Pancreas (tissue), 10 donors: ENCODE data around the gene TMPRSS2. TPM values are rescaled to one million over a fixed set of nuclear protein-coding genes. Genes with fewer than 3 reads are reported as not detected.

Experiments
- ATAC-seq, 4 donors: fragments of 200-7000 bp; cut with Tn5 transposase; one replicate each; pipeline versions ENCODE4 v1.8.0 to v1.9.1; 2020; ENCODE audit warnings: mild to moderate bottlenecking in 4 of 4, moderate library complexity in 4 of 4
- DNase-seq, 6 donors: peaks; one replicate each; pipeline ENCODE4 v3.0.0-alpha.2; 2020
- FAIRE-seq: peaks from 2 replicates; lab custom pipeline; 2012; peaks lifted over from hg19 to GRCh38; lab: Jason Lieb, UNC
- H3K27ac ChIP-seq, 4 donors: fragments of 200-600 bp; sonication (generic); 1 replicate in 3 of 4; 2 replicates in 1 of 4; pipeline versions ENCODE4 v1.5.0 to v1.8.0; 2020
- H3K27me3 ChIP-seq, 4 donors: fragments of 200-600 bp; one replicate each; pipeline ENCODE4 v1.8.0; 2021
- H3K36me3 ChIP-seq, 3 donors: fragments of 200-600 bp; sonication (generic) in 1 of 3; one replicate each; pipeline versions ENCODE4 v1.5.0 to v1.8.0; 2020 to 2021
- H3K4me1 ChIP-seq, 3 donors: fragments of 200-600 bp; one replicate each; pipeline ENCODE4 v1.8.0; 2021
- H3K4me3 ChIP-seq, 4 donors: fragments of 200-600 bp; sonication (generic) in 2 of 4; one replicate each; pipeline versions ENCODE4 v1.5.0 to v1.8.0; 2020 to 2021
- H3K9me3 ChIP-seq, 4 donors: fragments of 200-600 bp; one replicate each; pipeline ENCODE4 v1.8.0; 2021
- CTCF ChIP-seq, 4 donors: fragments of 200-600 bp; sonication (generic) in 3 of 4; IDR thresholded peaks; one replicate each; pipeline versions ENCODE4 v1.5.0 to v1.8.0; 2021; ENCODE audit warnings: antibody characterized with exemption in 4 of 4
- WGBS, 2 donors: extraction: QIAGEN DNeasy Blood & Tissue Kit; methylation state at CpG; one replicate each; pipeline ENCODE4 v1.1.7; 2013; 5-methylcytosine and 5-hydroxymethylcytosine counted together
- intact Hi-C, 3 donors: fragments of 100-400 bp; cut with DNase I; formaldehyde crosslinking; loops; one replicate each; pipeline versions ENCODE4 v1.11.1 to v1.14.2; 2022
- polyA plus RNA-seq, 2 donors: library from polyadenylated mRNA; stranded (reverse); fragments of 200-250 nt; gene quantifications; one replicate each; pipeline ENCODE4 v1.2.3, GENCODE V29; 2013
- total RNA-seq, 6 donors: library from RNA; stranded (reverse); fragmentation: NEBNext Ultra II Directional in 4 of 6; extraction: Animal tissue kit (Norgen Biotek cat#: 25700) in 4 of 6; gene quantifications; one replicate each; pipeline versions ENCODE4 v1.2.1 to v1.2.4, GENCODE V29; 2021 to 2023
- donor health status: healthy with polysubstance abuse.
- donor health status: DM: no; HTN: no; CAD: no; lungs with moderate emphysema.
- donor health status: DM: no; HTN: no; CAD: no.
- donor health status: control.
- donor health status: control.
- donor health status: Bipolar disorder and iron deficiency.
- donor health status: DM: yes; HTN: yes; CAD: no.
- donor health status: DM: no; HTN: no; CAD: no.
- donor health status: DM: no; HTN: no; CAD: no.
- donor health status: DM: yes; HTN: yes; CAD: no.

TMPRSS2 gene
- total and polyA plus RNA-seq, 8 donors = 42.2 to 88.8 (median 69.6) TPM

- ATAC-seq = peak in 1 of 4 donors; percentile 10
- H3K9me3 ChIP-seq = no peaks in the 10 kb centered on the region
- H3K27ac ChIP-seq = no peak overlapping the region
- no peak for FAIRE-seq
- peaks cover 0 to 12% (median 5%) of the 10 kb centered on the region in 3 donors for H3K36me3 ChIP-seq
- peak in 1 of 6 donors; percentile 43 for DNase-seq
- no peak overlapping the region for H3K4me3 ChIP-seq
- intact Hi-C loops = loop anchor here in 2 of 3 donors (5.0 to 10.0 kb wide), 3 partner anchors 95 to 178 kb away; partner anchors contain the start of gene MX2 (in 1 of the 2)
- no peaks in the 10 kb centered on the region for H3K27me3 ChIP-seq
- H3K4me1 ChIP-seq = no peaks in the 10 kb centered on the region
- 75 to 76% methylated on average over 9 of the region's 9 CpGs for WGBS, 2 donors
- TF ChIP-seq CTCF (IDR thresholded peaks at IDR 0.05) = no peak
These were observed 47.9 kb downstream of the TMPRSS2 start for GRCh38 chr21:41459884-41460534.

GRCh38 chr21:41458559-41458958, 49.4 kb downstream of the TMPRSS2 start:
- Histone ChIP-seq H3K27ac (no peak overlapping the region), H3K4me3 (no peak overlapping the region), H3K4me1 (no peaks in the 10 kb centered on the region), H3K36me3 (no peaks in the 10 kb centered on the region), H3K27me3 (no peaks in the 10 kb centered on the region), H3K9me3 (no peaks in the 10 kb centered on the region)
- 91 to 94% methylated on average over 22 of the region's 22 CpGs for WGBS, 2 donors
- intact Hi-C loops = loop anchor here in 1 of 3 donors (10.0 kb wide), 1 partner anchor 94 kb away; the partner anchor contains the start of gene MX2
- no peak for DNase-seq
- ATAC-seq = no peak
- no peak for FAIRE-seq
- no peak for TF ChIP-seq CTCF (IDR thresholded peaks at IDR 0.05)

- WGBS, 2 donors = 86 to 89% methylated on average over 6 of the region's 6 CpGs
- TF ChIP-seq CTCF (IDR thresholded peaks at IDR 0.05) = no peak
- FAIRE-seq (no peak), ATAC-seq (no peak), DNase-seq (no peak)
- Histone ChIP-seq H3K4me3 (no peak overlapping the region), H3K36me3 (no peaks in the 10 kb centered on the region), H3K4me1 (no peaks in the 10 kb centered on the region), H3K9me3 (no peaks in the 10 kb centered on the region), H3K27ac (no peak overlapping the region), H3K27me3 (no peaks in the 10 kb centered on the region)
- intact Hi-C loops = loop anchor here in 1 of 3 donors (10.0 kb wide), 1 partner anchor 93 kb away; the partner anchor contains the start of gene MX2
These were observed 49.8 kb downstream of the TMPRSS2 start for GRCh38 chr21:41458121-41458520.

GRCh38 chr21:41453761-41454160, 54.2 kb downstream of the TMPRSS2 start:
- H3K4me3 ChIP-seq = no peak overlapping the region
- TF ChIP-seq CTCF (IDR thresholded peaks at IDR 0.05) = no peak
- H3K27ac ChIP-seq = no peak overlapping the region
- 54 to 59% methylated on average over 3 of the region's 3 CpGs for WGBS, 2 donors
- peaks cover 0 to 6% (median 0%) of the 10 kb centered on the region in 3 donors for H3K36me3 ChIP-seq
- intact Hi-C loops = loop anchor here in 1 of 3 donors (10.0 kb wide), 1 partner anchor 89 kb away; the partner anchor contains the start of gene MX2
- no peaks in the 10 kb centered on the region for H3K9me3 ChIP-seq
- H3K4me1 ChIP-seq = no peaks in the 10 kb centered on the region
- ATAC-seq (no peak), FAIRE-seq (no peak), DNase-seq (no peak)
- no peaks in the 10 kb centered on the region for H3K27me3 ChIP-seq

GRCh38 chr21:41453198-41453597, 54.8 kb downstream of the TMPRSS2 start:
- ATAC-seq = no peak
- peaks cover 0 to 6% (median 0%) of the 10 kb centered on the region in 3 donors for H3K36me3 ChIP-seq
- WGBS, 2 donors = 86 to 90% methylated on average over 3 of the region's 3 CpGs
- no peak overlapping the region for H3K4me3 ChIP-seq
- intact Hi-C loops = loop anchor here in 1 of 3 donors (10.0 kb wide), 1 partner anchor 88 kb away; the partner anchor contains the start of gene MX2
- H3K9me3 ChIP-seq = no peaks in the 10 kb centered on the region
- FAIRE-seq = no peak
- no peak for TF ChIP-seq CTCF (IDR thresholded peaks at IDR 0.05)
- H3K4me1 ChIP-seq = no peaks in the 10 kb centered on the region
- no peaks in the 10 kb centered on the region for H3K27me3 ChIP-seq
- no peak for DNase-seq
- H3K27ac ChIP-seq = no peak overlapping the region
